ENCODE measurements around the gene SLC38A2. TPM values are rescaled to one million over a fixed set of nuclear protein-coding genes. Genes with fewer than 3 reads are reported as not detected.

Gene SLC38A2
- polyA plus RNA-seq, 1 donor from 2014 or later: 143 TPM

DNA sequence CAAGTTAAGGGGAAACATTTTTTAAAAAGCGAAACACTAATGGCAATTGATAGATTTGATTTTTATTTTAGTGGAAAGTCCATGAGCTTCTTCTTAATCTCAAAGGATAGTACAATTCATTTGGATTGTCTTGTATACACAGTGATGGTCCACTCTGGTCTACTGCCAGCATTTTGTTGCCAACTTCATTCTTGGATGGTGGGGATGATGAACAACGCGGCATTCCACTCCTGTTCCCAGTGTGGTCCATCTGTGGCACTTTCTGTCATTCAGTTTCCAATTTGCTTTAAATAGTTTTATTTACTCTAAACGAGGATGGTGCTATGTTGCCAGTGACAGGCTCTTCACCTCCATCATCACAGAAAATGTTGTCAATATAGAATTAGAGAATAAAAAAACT is 40.3 kb upstream of the SLC38A2 start:
- Histone ChIP-seq H4K20me1 (ENCODE audit: insufficient read depth) (no peaks in the 10 kb centered on the region), H2AFZ (ENCODE audit: low read depth, low read length) (no peak overlapping the region), H3K9ac (ENCODE audit: low read length) (no peak overlapping the region), H3K27ac (ENCODE audit: low read length) (no peak overlapping the region), H3F3A (ENCODE audit: insufficient read depth, low read length, poor library complexity, severe bottlenecking) (no peaks in the 10 kb centered on the region), H3K79me2 (replicated peaks; ENCODE audit: insufficient read depth, low read length) (no peaks in the 10 kb centered on the region), H3K4me2 (ENCODE audit: low read length) (no peak overlapping the region), H3K9me2 (ENCODE audit: insufficient read depth, low read length) (no peaks in the 10 kb centered on the region), H3K4me3 (ENCODE audit: low read length) (no peak overlapping the region), H3K36me3 (ENCODE audit: insufficient read depth, low read length) (no peaks in the 10 kb centered on the region), H3K9me3 (ENCODE audit: low read length) (no peaks in the 10 kb centered on the region), H3K27me3 (ENCODE audit: insufficient read depth, low read depth, low read length) (no peaks in the 10 kb centered on the region)
- TF ChIP-seq MXI1 (conservative IDR thresholded peaks at IDR 0.05; ENCODE audit: poor library complexity, severe bottlenecking) (no peak), RAD21 (conservative IDR thresholded peaks at IDR 0.05) (no peak), TAF1 (IDR thresholded peaks at IDR 0.05; ENCODE audit: low read depth) (no peak), CTCF (IDR thresholded peaks at IDR 0.05; ENCODE audit: poor library complexity, severe bottlenecking) (no peak), EP300 (conservative IDR thresholded peaks at IDR 0.05; ENCODE audit: poor library complexity, severe bottlenecking) (no peak), EZH2 (IDR thresholded peaks at IDR 0.05; ENCODE audit: borderline replicate concordance, insufficient read depth, low read length, poor library complexity, severe bottlenecking) (no peak), SMC3 (conservative IDR thresholded peaks at IDR 0.05; ENCODE audit: poor library complexity) (no peak), REST (IDR thresholded peaks at IDR 0.05; ENCODE audit: borderline replicate concordance) (no peak), POLR2AphosphoS5 (IDR thresholded peaks at IDR 0.05) (no peak)

DNA sequence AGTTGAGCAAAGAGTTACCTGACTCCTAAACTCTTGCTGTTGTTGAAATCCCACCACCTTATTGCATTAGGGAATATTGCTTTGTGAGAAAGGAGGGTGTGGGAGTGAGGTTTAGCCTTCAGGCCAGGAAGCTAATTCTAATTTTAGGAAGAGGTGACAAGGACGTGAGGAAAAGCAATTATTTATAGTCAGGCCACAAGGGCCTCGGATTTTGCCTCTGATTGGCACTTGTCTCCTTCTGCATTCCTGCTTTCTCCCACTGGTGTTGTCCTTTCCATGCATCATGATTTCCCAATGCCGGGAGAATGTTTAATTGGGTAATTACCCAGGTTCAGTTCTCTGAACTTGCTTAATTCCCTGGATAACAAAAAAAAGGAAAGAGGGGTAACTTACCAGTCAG is 37.9 kb upstream of the SLC38A2 start:
- no peaks in the 10 kb centered on the region for H3K9me3 ChIP-seq (ENCODE audit: low read length)
- H3K9ac ChIP-seq (ENCODE audit: low read length): no peak overlapping the region
- no peaks in the 10 kb centered on the region for H4K20me1 ChIP-seq (ENCODE audit: insufficient read depth)
- no peak overlapping the region for H3K27ac ChIP-seq (ENCODE audit: low read length)
- H3K36me3 ChIP-seq (ENCODE audit: insufficient read depth, low read length): no peaks in the 10 kb centered on the region
- H3K4me3 ChIP-seq (ENCODE audit: low read length): no peak overlapping the region
- no peaks in the 10 kb centered on the region for H3K79me2 ChIP-seq (replicated peaks; ENCODE audit: insufficient read depth, low read length)
- H2AFZ ChIP-seq (ENCODE audit: low read depth, low read length): no peak overlapping the region
- H3K27me3 ChIP-seq (ENCODE audit: insufficient read depth, low read depth, low read length): no peaks in the 10 kb centered on the region
- H3K4me2 ChIP-seq (ENCODE audit: low read length): no peak overlapping the region
- H3F3A ChIP-seq (ENCODE audit: insufficient read depth, low read length, poor library complexity, severe bottlenecking): no peaks in the 10 kb centered on the region
- TF ChIP-seq CTCF (IDR thresholded peaks at IDR 0.05; ENCODE audit: poor library complexity, severe bottlenecking) (no peak), EZH2 (IDR thresholded peaks at IDR 0.05; ENCODE audit: borderline replicate concordance, insufficient read depth, low read length, poor library complexity, severe bottlenecking) (no peak), MXI1 (conservative IDR thresholded peaks at IDR 0.05; ENCODE audit: poor library complexity, severe bottlenecking) (no peak), TAF1 (IDR thresholded peaks at IDR 0.05; ENCODE audit: low read depth) (no peak), EP300 (conservative IDR thresholded peaks at IDR 0.05; ENCODE audit: poor library complexity, severe bottlenecking) (no peak)
- H3K9me2 ChIP-seq (ENCODE audit: insufficient read depth, low read length): no peaks in the 10 kb centered on the region
